CD4-positive, CD25-positive, alpha-beta regulatory T cell (primary cell): ENCODE results near the gene PLCH2. TPM values are rescaled to one million over a fixed set of nuclear protein-coding genes. Genes with fewer than 3 reads are reported as not detected.

Experiments used
- ATAC-seq, 2 donors: fragments of 150-1000 bp; cut with Tn5 transposase; one replicate each; pipeline ENCODE4 v1.10.0; 2021; ENCODE audit warnings: low read depth in 2 of 2, moderate number of reproducible peaks in 2 of 2, moderate library complexity in 1 of 2
- DNase-seq, 3 donors: peaks; one replicate each; pipeline versions ENCODE4 v3.0.0 to v3.0.0-alpha.2; 2012 to 2022; ENCODE audit warnings: mixed read lengths in 1 of 3
- H3K27ac ChIP-seq: one replicate; pipeline ENCODE4 v1.7.0; 2013; ENCODE audit warnings: mild to moderate bottlenecking, low read length; ENCODE audit not compliant: insufficient read depth, poor library complexity, severe bottlenecking
- H3K27me3 ChIP-seq: one replicate; pipeline ENCODE4 v1.7.0; 2013; ENCODE audit warnings: low read length; ENCODE audit not compliant: control insufficient read depth, insufficient read depth
- H3K36me3 ChIP-seq: one replicate; pipeline ENCODE4 v1.7.0; 2013; ENCODE audit warnings: mild to moderate bottlenecking, low read length, moderate library complexity; ENCODE audit not compliant: control insufficient read depth, insufficient read depth
- H3K4me1 ChIP-seq: 2 replicates; pipeline ENCODE4 v1.7.0; 2013; ENCODE audit warnings: mild to moderate bottlenecking, low read length; ENCODE audit not compliant: insufficient read depth, control insufficient read depth, poor library complexity, severe bottlenecking
- H3K4me3 ChIP-seq: one replicate; pipeline ENCODE4 v1.7.0; 2013; ENCODE audit warnings: low read depth, mild to moderate bottlenecking, low read length, moderate library complexity
- H3K9me3 ChIP-seq, 2 experiments: 1 replicate in 1 of 2; 2 replicates in 1 of 2; pipeline ENCODE4 v1.7.0; 2013; ENCODE audit warnings: low read length in 2 of 2, mild to moderate bottlenecking in 1 of 2, moderate library complexity in 1 of 2; ENCODE audit not compliant: control insufficient read depth in 2 of 2
- H3K27ac Mint-ChIP-seq, 3 donors: one replicate each; pipeline ENCODE4 v1.8.0; 2020 to 2022; ENCODE audit warnings: mild to moderate bottlenecking in 3 of 3, mixed read lengths in 3 of 3, moderate library complexity in 2 of 3
- H3K27me3 Mint-ChIP-seq: one replicate; pipeline ENCODE4 v1.8.0; 2022; ENCODE audit warnings: mild to moderate bottlenecking, mixed read lengths
- H3K36me3 Mint-ChIP-seq: one replicate; pipeline ENCODE4 v1.8.0; 2020; ENCODE audit warnings: mixed read lengths
- H3K4me1 Mint-ChIP-seq, 4 donors: one replicate each; pipeline ENCODE4 v1.8.0; 2020 to 2022; ENCODE audit warnings: mixed read lengths in 4 of 4, mild to moderate bottlenecking in 1 of 4
- H3K4me3 Mint-ChIP-seq, 4 donors: one replicate each; pipeline ENCODE4 v1.8.0; 2020 to 2022; ENCODE audit warnings: mild to moderate bottlenecking in 4 of 4, mixed read lengths in 4 of 4, moderate library complexity in 3 of 4
- H3K9me3 Mint-ChIP-seq, 7 donors: one replicate each; pipeline ENCODE4 v1.8.0; 2020 to 2022; ENCODE audit warnings: mixed read lengths in 7 of 7, mild to moderate bottlenecking in 3 of 7, moderate library complexity in 2 of 7
- polyA plus RNA-seq, 4 donors: library from polyadenylated mRNA; unstranded; fragments of 300-500 nt; fragmentation: Illumina TruSeq; gene quantifications; one replicate each; pipeline ENCODE4 v1.2.3, GENCODE V29; 2021
- total RNA-seq: library from RNA; stranded (reverse); gene quantifications from one replicate; pipeline ENCODE4 v1.2.3, GENCODE V29; 2022

The PLCH2 gene
- total and polyA plus RNA-seq, 5 donors from 2014 or later: 0.35 to 43.4 (median 1.1) TPM

DNA sequence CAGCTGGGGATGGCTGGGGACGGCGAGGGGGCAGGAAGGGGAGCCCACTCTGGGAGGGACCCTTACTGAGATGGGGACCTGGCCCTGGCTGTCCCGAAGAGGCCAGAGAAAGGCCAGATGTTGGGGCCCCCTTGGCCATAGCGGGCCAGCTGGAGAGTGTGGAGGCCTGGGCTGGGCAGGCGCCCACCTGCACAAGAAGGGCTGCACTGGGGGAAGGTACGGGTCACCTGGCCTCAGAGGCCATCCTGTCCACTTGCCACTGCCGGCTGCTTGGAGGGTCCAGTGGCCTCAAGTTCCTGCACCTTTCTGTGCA is 5.0 kb upstream of the PLCH2 start:
- no peak for ATAC-seq
- H3K4me3 ChIP-seq: no peak overlapping the region
- Mint-ChIP-seq H3K4me1 (peaks cover 0 to 7% (median 0%) of the 10 kb centered on the region in 4 donors), H3K27ac (peak overlapping the region in 1 of 3 donors; percentile 26), H3K27me3 (no peaks in the 10 kb centered on the region), H3K4me3 (no peak overlapping the region), H3K9me3 (no peaks in the 10 kb centered on the region), H3K36me3 (no peaks in the 10 kb centered on the region)
- H3K27ac ChIP-seq: no peak overlapping the region
- H3K36me3 ChIP-seq: no peaks in the 10 kb centered on the region
- no peaks in the 10 kb centered on the region for H3K9me3 ChIP-seq
- no peak for DNase-seq
- no peaks in the 10 kb centered on the region for H3K27me3 ChIP-seq
- peaks cover 19% of the 10 kb centered on the region for H3K4me1 ChIP-seq

DNA sequence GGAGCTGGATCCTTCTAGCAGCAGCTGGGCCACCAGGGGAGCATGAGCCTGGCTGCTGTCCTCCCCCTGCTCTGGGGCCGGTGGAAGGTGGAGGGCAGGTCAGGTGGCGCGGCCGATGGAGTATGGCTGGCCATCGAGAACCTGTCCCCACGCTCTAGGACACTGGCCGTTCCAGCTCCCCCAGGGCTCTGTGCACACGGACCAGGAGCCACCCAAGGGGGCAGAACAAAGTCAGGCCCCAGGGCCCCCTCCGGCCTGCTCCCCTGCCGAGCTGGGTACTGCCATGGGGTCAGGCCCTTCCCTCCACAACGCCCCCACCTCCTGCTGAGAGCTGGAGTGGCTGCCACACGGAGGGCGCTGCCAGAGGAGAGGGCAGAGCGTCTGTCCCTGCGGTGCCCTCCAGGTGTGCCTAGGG is 4.5 kb upstream of the PLCH2 start:
- no peaks in the 10 kb centered on the region for H3K9me3 Mint-ChIP-seq
- no peak for DNase-seq
- no peak overlapping the region for H3K4me3 Mint-ChIP-seq
- Histone ChIP-seq H3K36me3 (no peaks in the 10 kb centered on the region), H3K27me3 (no peaks in the 10 kb centered on the region), H3K4me3 (no peak overlapping the region), H3K9me3 (no peaks in the 10 kb centered on the region), H3K4me1 (peaks cover 14% of the 10 kb centered on the region), H3K27ac (no peak overlapping the region)
- no peaks in the 10 kb centered on the region for H3K36me3 Mint-ChIP-seq
- no peak overlapping the region for H3K27ac Mint-ChIP-seq
- no peaks in the 10 kb centered on the region for H3K27me3 Mint-ChIP-seq
- ATAC-seq: no peak
- peaks cover 0 to 5% (median 0%) of the 10 kb centered on the region in 4 donors for H3K4me1 Mint-ChIP-seq

GRCh38 chr1:2472109-2472508 is 4.0 kb upstream of the PLCH2 start:
- no peak for ATAC-seq
- Histone ChIP-seq H3K27ac (no peak overlapping the region), H3K9me3 (no peaks in the 10 kb centered on the region), H3K4me1 (peaks cover 9% of the 10 kb centered on the region), H3K4me3 (no peak overlapping the region), H3K27me3 (no peaks in the 10 kb centered on the region), H3K36me3 (no peaks in the 10 kb centered on the region)
- Mint-ChIP-seq H3K4me1 (peaks cover 0 to 4% (median 0%) of the 10 kb centered on the region in 4 donors), H3K27me3 (no peaks in the 10 kb centered on the region), H3K9me3 (no peaks in the 10 kb centered on the region), H3K4me3 (no peak overlapping the region), H3K36me3 (no peaks in the 10 kb centered on the region), H3K27ac (no peak overlapping the region)
- no peak for DNase-seq

- H3K36me3 ChIP-seq: no peaks in the 10 kb centered on the region
- H3K27ac Mint-ChIP-seq: no peak overlapping the region
- no peaks in the 10 kb centered on the region for H3K27me3 ChIP-seq
- DNase-seq: no peak
- H3K4me1 ChIP-seq: peaks cover 4% of the 10 kb centered on the region
- H3K27me3 Mint-ChIP-seq: no peaks in the 10 kb centered on the region
- peaks cover 0 to 4% (median 0%) of the 10 kb centered on the region in 4 donors for H3K4me1 Mint-ChIP-seq
- no peak for ATAC-seq
- H3K27ac ChIP-seq: no peak overlapping the region
- no peak overlapping the region for H3K4me3 ChIP-seq
- no peaks in the 10 kb centered on the region for H3K36me3 Mint-ChIP-seq
- no peaks in the 10 kb centered on the region for H3K9me3 Mint-ChIP-seq
- H3K4me3 Mint-ChIP-seq: no peak overlapping the region
- no peaks in the 10 kb centered on the region for H3K9me3 ChIP-seq
Measured at GRCh38 chr1:2472561-2473177, 3.4 kb upstream of the PLCH2 start.

GRCh38 chr1:2473198-2473597 is 2.9 kb upstream of the PLCH2 start:
- Histone ChIP-seq H3K36me3 (no peaks in the 10 kb centered on the region), H3K9me3 (no peaks in the 10 kb centered on the region), H3K27me3 (no peaks in the 10 kb centered on the region), H3K4me1 (no peaks in the 10 kb centered on the region), H3K27ac (no peak overlapping the region), H3K4me3 (no peak overlapping the region)
- H3K4me1 Mint-ChIP-seq: peaks cover 0 to 4% (median 0%) of the 10 kb centered on the region in 4 donors
- ATAC-seq: no peak
- H3K4me3 Mint-ChIP-seq: no peak overlapping the region
- no peak for DNase-seq
- no peaks in the 10 kb centered on the region for H3K9me3 Mint-ChIP-seq
- no peaks in the 10 kb centered on the region for H3K27me3 Mint-ChIP-seq
- no peak overlapping the region for H3K27ac Mint-ChIP-seq
- no peaks in the 10 kb centered on the region for H3K36me3 Mint-ChIP-seq

DNA sequence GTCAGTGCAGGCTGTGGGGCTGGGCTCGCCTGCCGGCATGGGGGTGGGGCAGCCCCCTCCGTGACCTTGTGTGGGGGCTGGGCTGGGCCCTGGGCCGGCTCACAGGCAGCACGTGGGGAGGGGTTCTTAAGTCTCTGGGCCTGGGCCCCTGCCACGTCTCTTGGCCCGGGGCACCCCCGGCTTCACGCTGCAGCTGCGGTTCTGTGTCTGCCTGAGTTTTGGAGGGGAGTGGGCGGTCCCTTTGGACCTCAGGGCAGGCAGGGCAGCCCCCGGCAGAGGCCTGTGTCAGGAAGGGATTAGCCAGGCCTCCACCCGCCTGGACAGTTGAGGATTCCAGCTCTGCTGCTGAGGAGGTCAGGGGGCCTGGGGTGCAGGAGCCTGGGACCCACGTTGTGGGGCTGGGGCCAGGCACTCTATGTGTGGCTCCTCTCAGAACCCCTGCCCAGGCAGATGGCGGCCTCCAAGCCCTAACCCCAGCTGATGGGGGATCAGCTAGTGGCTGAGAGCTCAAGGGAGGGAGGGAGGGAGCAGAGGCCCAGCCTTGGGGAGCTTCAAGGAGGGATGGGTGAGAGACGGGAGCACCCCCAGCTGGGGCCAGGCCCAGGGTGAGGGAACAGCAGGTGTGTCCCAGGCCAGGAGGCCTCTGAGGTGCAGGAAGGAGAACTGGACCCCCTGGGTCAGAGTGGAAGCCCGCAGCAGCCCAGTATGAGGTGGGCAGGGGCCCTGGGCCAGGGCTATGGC is 1.8 kb upstream of the PLCH2 start:
- Histone ChIP-seq H3K4me3 (no peak overlapping the region), H3K4me1 (no peaks in the 10 kb centered on the region), H3K27me3 (no peaks in the 10 kb centered on the region), H3K9me3 (no peaks in the 10 kb centered on the region), H3K27ac (no peak overlapping the region), H3K36me3 (no peaks in the 10 kb centered on the region)
- ATAC-seq (no peak), DNase-seq (no peak)
- Mint-ChIP-seq H3K27ac (no peak overlapping the region), H3K9me3 (no peaks in the 10 kb centered on the region), H3K36me3 (no peaks in the 10 kb centered on the region), H3K4me1 (no peaks in the 10 kb centered on the region), H3K4me3 (no peak overlapping the region), H3K27me3 (no peaks in the 10 kb centered on the region)

DNA sequence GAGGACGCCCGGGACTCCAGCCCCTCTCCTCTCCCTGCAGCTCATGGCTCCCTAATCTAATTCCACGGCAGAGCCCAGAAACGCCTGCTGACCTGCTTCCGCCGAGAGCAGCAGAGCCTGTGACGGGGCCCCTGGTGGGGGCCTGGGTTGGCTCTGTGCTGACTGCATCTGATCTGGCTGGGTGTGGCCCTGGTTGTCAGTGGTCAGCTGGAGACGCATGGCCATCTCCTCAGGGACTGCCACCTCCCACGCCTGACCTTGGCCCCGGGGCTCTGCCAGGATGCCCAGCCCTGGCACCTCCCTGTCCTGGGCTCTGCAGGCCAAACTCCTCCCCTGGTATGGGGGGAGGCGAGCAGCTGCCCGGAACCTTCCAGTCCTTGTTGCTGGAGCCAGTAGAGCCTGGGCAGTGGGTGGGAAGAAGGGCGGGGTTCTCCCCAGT is 1.1 kb upstream of the PLCH2 start:
- Histone ChIP-seq H3K9me3 (no peaks in the 10 kb centered on the region), H3K27ac (no peak overlapping the region), H3K4me3 (no peak overlapping the region), H3K27me3 (no peaks in the 10 kb centered on the region), H3K4me1 (no peaks in the 10 kb centered on the region), H3K36me3 (no peaks in the 10 kb centered on the region)
- Mint-ChIP-seq H3K36me3 (no peaks in the 10 kb centered on the region), H3K27me3 (no peaks in the 10 kb centered on the region), H3K4me1 (no peaks in the 10 kb centered on the region), H3K4me3 (no peak overlapping the region), H3K27ac (no peak overlapping the region), H3K9me3 (no peaks in the 10 kb centered on the region)
- ATAC-seq (no peak), DNase-seq (no peak)

DNA sequence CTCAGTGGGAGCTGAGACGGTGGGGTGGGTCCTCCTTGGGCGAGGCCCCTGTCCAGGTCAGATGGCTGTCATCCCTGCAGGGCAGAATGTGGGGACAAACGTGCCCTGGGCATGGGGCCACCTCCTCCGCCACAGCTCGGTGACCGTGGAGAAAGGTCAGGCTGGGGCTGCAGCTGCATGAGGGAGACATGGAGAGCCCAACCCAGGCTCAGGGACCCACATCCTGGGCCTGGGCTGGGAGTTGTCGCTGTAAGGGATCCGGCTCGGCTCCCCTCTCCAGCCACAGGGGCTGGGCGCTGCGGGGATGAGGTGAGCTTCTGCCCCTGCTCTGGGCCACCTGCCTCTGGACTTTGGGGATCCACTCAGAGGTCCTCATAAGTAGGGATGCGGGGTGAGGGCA is 518 bp upstream of the PLCH2 start:
- Histone ChIP-seq H3K27me3 (no peaks in the 10 kb centered on the region), H3K9me3 (no peaks in the 10 kb centered on the region), H3K4me1 (no peaks in the 10 kb centered on the region), H3K36me3 (no peaks in the 10 kb centered on the region), H3K27ac (no peak overlapping the region), H3K4me3 (no peak overlapping the region)
- H3K9me3 Mint-ChIP-seq: no peaks in the 10 kb centered on the region
- no peaks in the 10 kb centered on the region for H3K36me3 Mint-ChIP-seq
- peak overlapping the region in 1 of 4 donors; percentile 7 for H3K4me3 Mint-ChIP-seq
- DNase-seq: no peak
- no peaks in the 10 kb centered on the region for H3K27me3 Mint-ChIP-seq
- no peaks in the 10 kb centered on the region for H3K4me1 Mint-ChIP-seq
- ATAC-seq: no peak
- no peak overlapping the region for H3K27ac Mint-ChIP-seq
